MCF 10A (cell line): Measurements from ENCODE around the gene COL20A1. TPM values are rescaled to one million over a fixed set of nuclear protein-coding genes. Genes with fewer than 3 reads are reported as not detected.
"Not testable (repeated sequence)": the region's sequence is repeated elsewhere in the genome, so short reads cannot be mapped to it uniquely, and the experiment has no call there.

Experiments
- BruUV-seq: library from RNA; stranded (reverse); fragments of 400-500 nt; replicated peaks from 2 replicates; lab custom pipeline; 2021; lab: Mats Ljungman, UMichigan
- CTCF ChIA-PET: fragments of 300-600 bp; sonication (Branson Sonifier 250); formaldehyde crosslinking; extraction: SDS; loops from one replicate; lab custom pipeline; 2021; ENCODE audit warnings: antibody characterized with exemption, inconsistent platforms; lab: Yijun Ruan, JAX
- POLR2A ChIA-PET: fragments of 300-600, 350-650 bp; sonication (Branson Sonifier 250); formaldehyde crosslinking; extraction: SDS; loops from one replicate; lab custom pipeline; 2020; ENCODE audit warnings: antibody characterized with exemption, inconsistent platforms; lab: Yijun Ruan, JAX
- DNase-seq: peaks from one replicate; pipeline ENCODE4 v3.0.0-alpha.2; 2018; ENCODE audit not compliant: unreplicated experiment
- H3K27ac Mint-ChIP-seq: one replicate; pipeline ENCODE4 v1.8.0; 2022; ENCODE audit warnings: mild to moderate bottlenecking, low read depth, mixed read lengths; ENCODE audit not compliant: unreplicated experiment
- H3K27me3 Mint-ChIP-seq: one replicate; pipeline ENCODE4 v1.8.0; 2022; ENCODE audit warnings: mixed read lengths; ENCODE audit not compliant: insufficient read depth, unreplicated experiment
- H3K36me3 Mint-ChIP-seq: one replicate; pipeline ENCODE4 v1.8.0; 2022; ENCODE audit warnings: mild to moderate bottlenecking, moderate library complexity, mixed read lengths; ENCODE audit not compliant: insufficient read depth, unreplicated experiment
- H3K4me1 Mint-ChIP-seq: one replicate; pipeline ENCODE4 v1.8.0; 2022; ENCODE audit warnings: mixed read lengths; ENCODE audit not compliant: insufficient read depth, unreplicated experiment
- H3K4me3 Mint-ChIP-seq: one replicate; pipeline ENCODE4 v1.8.0; 2022; ENCODE audit warnings: mild to moderate bottlenecking, moderate library complexity, mixed read lengths; ENCODE audit not compliant: unreplicated experiment
- H3K9me3 Mint-ChIP-seq: one replicate; pipeline ENCODE4 v1.8.0; 2022; ENCODE audit warnings: mixed read lengths; ENCODE audit not compliant: unreplicated experiment
- CTCF ChIP-seq: fragments of 200-600 bp; IDR thresholded peaks from one replicate; pipeline ENCODE4 v1.8.0; 2022; ENCODE audit warnings: antibody characterized with exemption, mild to moderate bottlenecking; ENCODE audit not compliant: unreplicated experiment
- intact Hi-C: fragments of 100-400 bp; cut with micrococcal nuclease; formaldehyde crosslinking; loops from 2 replicates; pipeline ENCODE4 v1.14.1; 2022
- total RNA-seq: library from RNA; stranded (reverse); gene quantifications from 2 replicates; pipeline ENCODE4 v1.2.3, GENCODE V29; 2022

The COL20A1 gene
- total RNA-seq, 1 experiment from 2014 or later = 0.14 TPM

- CTCF ChIA-PET = interaction anchor here (1.1 to 1.4 kb wide), 2 partner anchors 12 to 75 kb away, joined by 3 to 5 read pairs; no protein-coding TSS in a partner anchor
- Mint-ChIP-seq H3K9me3 (peaks cover 8% of the 10 kb centered on the region), H3K27ac (no peak overlapping the region), H3K4me3 (no peak overlapping the region), H3K27me3 (peaks cover 57% of the 10 kb centered on the region), H3K4me1 (no peaks in the 10 kb centered on the region), H3K36me3 (no peaks in the 10 kb centered on the region)
- intact Hi-C loops = no loop called here
- TF ChIP-seq CTCF = no peak
- POLR2A ChIA-PET = no interaction called here
- no peak for DNase-seq
- no TSS peak for BruUV-seq
Observed at GRCh38 chr20:63298731-63299312, 5.8 kb downstream of the COL20A1 start.

GRCh38 chr20:63301671-63302070 lies 8.7 kb downstream of the COL20A1 start:
- intact Hi-C loops = no loop called here
- TF ChIP-seq CTCF = no peak
- POLR2A ChIA-PET = no interaction called here
- DNase-seq = no peak
- no peaks in the 10 kb centered on the region for H3K4me1 Mint-ChIP-seq
- no peaks in the 10 kb centered on the region for H3K36me3 Mint-ChIP-seq
- BruUV-seq = no TSS peak
- H3K9me3 Mint-ChIP-seq = peaks cover 8% of the 10 kb centered on the region
- peaks cover 41% of the 10 kb centered on the region for H3K27me3 Mint-ChIP-seq
- no peak overlapping the region for H3K27ac Mint-ChIP-seq
- H3K4me3 Mint-ChIP-seq = no peak overlapping the region
- CTCF ChIA-PET = interaction anchor here (0.6 kb wide), 1 partner anchor 57 kb away, joined by 3 read pairs; no protein-coding TSS in a partner anchor

- Mint-ChIP-seq H3K4me1 (no peaks in the 10 kb centered on the region), H3K9me3 (peaks cover 8% of the 10 kb centered on the region), H3K4me3 (no peak overlapping the region), H3K27ac (no peak overlapping the region), H3K27me3 (peaks cover 41% of the 10 kb centered on the region), H3K36me3 (no peaks in the 10 kb centered on the region)
- no peak for DNase-seq
- CTCF ChIA-PET = no interaction called here
- BruUV-seq = no TSS peak
- TF ChIP-seq CTCF = no peak
- POLR2A ChIA-PET = no interaction called here
- intact Hi-C loops = no loop called here
Observed at GRCh38 chr20:63303095-63303666, 10.2 kb downstream of the COL20A1 start.

GRCh38 chr20:63305393-63305792 lies 12.4 kb downstream of the COL20A1 start:
- H3K27ac Mint-ChIP-seq = no peak overlapping the region
- no peak for DNase-seq
- H3K4me1 Mint-ChIP-seq = no peaks in the 10 kb centered on the region
- peaks cover 26% of the 10 kb centered on the region for H3K27me3 Mint-ChIP-seq
- no peak overlapping the region for H3K4me3 Mint-ChIP-seq
- CTCF ChIA-PET = interaction anchor here (0.6 to 1.8 kb wide), 4 partner anchors 28 to 101 kb away, joined by 3 to 7 read pairs (median 4); no protein-coding TSS in a partner anchor
- TF ChIP-seq CTCF = no peak
- intact Hi-C loops = loop anchor here (5.0 kb wide), 1 partner anchor 177 kb away; no protein-coding TSS in a partner anchor
- BruUV-seq = no TSS peak
- H3K9me3 Mint-ChIP-seq = peaks cover 8% of the 10 kb centered on the region
- POLR2A ChIA-PET = no interaction called here
- no peaks in the 10 kb centered on the region for H3K36me3 Mint-ChIP-seq

GRCh38 chr20:63305933-63306672 lies 13.1 kb downstream of the COL20A1 start:
- intact Hi-C loops = loop anchor here (5.0 kb wide), 1 partner anchor 176 kb away; no protein-coding TSS in a partner anchor
- DNase-seq, H3K4me3 Mint-ChIP-seq, BruUV-seq, H3K4me1 Mint-ChIP-seq, H3K27ac Mint-ChIP-seq, H3K36me3 Mint-ChIP-seq, H3K9me3 Mint-ChIP-seq: not testable (repeated sequence)
- ChIA-PET POLR2A (interaction anchor here (0.6 kb wide), 1 partner anchor 347 kb away, joined by 3 read pairs; the partner anchor contains the start of gene STMN3), CTCF (interaction anchor here (0.6 to 1.8 kb wide), 4 partner anchors 27 to 100 kb away, joined by 3 to 7 read pairs (median 4); no protein-coding TSS in a partner anchor)
- H3K27me3 Mint-ChIP-seq = peaks cover 19% of the 10 kb centered on the region
